Neutrophil (primary cell): ENCODE results near the gene C2orf42.

Experiments used
- H3K27ac ChIP-seq: fragments of 200-600 bp; sonication (generic); 2 replicates; pipeline ENCODE4 v1.5.1; 2016; ENCODE audit warnings: mild to moderate bottlenecking, moderate library complexity
- H3K27me3 ChIP-seq: fragments of 200-600 bp; sonication (generic); 2 replicates; pipeline ENCODE4 v1.6.0; 2016; ENCODE audit warnings: mild to moderate bottlenecking
- H3K36me3 ChIP-seq: fragments of 200-600 bp; sonication (generic); 2 replicates; pipeline ENCODE4 v1.5.1; 2017
- H3K4me1 ChIP-seq, 2 experiments: fragments of 200-600 bp in 1 of 2; sonication (generic) in 1 of 2; 1 replicate in 1 of 2; 2 replicates in 1 of 2; pipeline versions ENCODE4 v1.5.1 to v1.6.1; 2013 to 2016; ENCODE audit warnings: low read depth in 1 of 2, low read length in 1 of 2, mild to moderate bottlenecking in 1 of 2, moderate library complexity in 1 of 2; ENCODE audit not compliant: control insufficient read depth in 1 of 2, insufficient read depth in 1 of 2
- H3K4me3 ChIP-seq, 2 experiments: fragments of 200-600 bp in 1 of 2; sonication (generic) in 1 of 2; 1 replicate in 1 of 2; 2 replicates in 1 of 2; pipeline ENCODE4 v1.5.1; 2013 to 2016; ENCODE audit warnings: low read depth in 1 of 2, low read length in 1 of 2, mild to moderate bottlenecking in 1 of 2, moderate library complexity in 1 of 2
- H3K9me3 ChIP-seq: fragments of 200-600 bp; sonication (generic); 2 replicates; pipeline ENCODE4 v1.5.1; 2016
- CTCF ChIP-seq: fragments of 200-600 bp; sonication (generic); IDR thresholded peaks from 2 replicates; pipeline ENCODE4 v1.5.1; 2016; ENCODE audit warnings: antibody characterized with exemption

C2orf42 gene

DNA sequence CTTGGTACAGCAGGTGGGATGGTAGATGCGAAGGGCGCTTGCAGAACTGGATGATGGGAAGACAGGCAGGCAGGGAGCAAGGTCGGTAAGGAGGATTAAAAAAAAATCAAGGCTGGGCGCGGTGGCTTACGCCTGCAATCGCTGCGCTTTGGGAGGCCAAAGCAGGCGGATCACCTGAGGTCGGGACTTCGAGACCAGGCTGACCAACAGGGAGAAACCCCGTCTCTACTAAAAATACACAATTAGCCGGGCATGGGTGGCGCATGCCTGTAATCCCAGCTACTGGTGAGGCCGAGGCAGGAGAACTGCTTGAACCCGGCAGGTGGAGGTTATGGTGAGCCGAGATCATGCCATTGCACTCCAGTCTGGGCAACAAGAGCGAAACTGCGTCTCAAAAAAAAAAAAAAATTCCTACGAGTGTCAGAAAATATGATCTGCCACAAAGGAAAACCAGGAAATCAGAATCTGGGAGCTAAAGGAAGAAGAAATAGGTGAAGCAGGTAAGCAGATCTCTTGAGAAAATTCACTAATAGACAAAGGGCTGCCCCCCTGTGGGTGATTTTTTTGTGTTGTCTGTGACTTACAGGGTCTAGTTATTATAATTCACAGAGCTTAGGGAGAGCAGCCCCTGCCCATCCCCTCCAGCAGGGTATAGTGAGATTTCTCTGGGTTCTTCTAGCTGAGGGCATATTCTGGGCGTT lies 46.2 kb downstream of the C2orf42 start:
- Histone ChIP-seq H3K27ac (peak overlapping the region; percentile 100), H3K4me3 (no peak overlapping the region), H3K27me3 (no peaks in the 10 kb centered on the region), H3K36me3 (peaks cover 5% of the 10 kb centered on the region), H3K4me1 (peaks cover 31 to 32% of the 10 kb centered on the region in 2 experiments), H3K9me3 (no peaks in the 10 kb centered on the region)
- no peak for TF ChIP-seq CTCF

DNA sequence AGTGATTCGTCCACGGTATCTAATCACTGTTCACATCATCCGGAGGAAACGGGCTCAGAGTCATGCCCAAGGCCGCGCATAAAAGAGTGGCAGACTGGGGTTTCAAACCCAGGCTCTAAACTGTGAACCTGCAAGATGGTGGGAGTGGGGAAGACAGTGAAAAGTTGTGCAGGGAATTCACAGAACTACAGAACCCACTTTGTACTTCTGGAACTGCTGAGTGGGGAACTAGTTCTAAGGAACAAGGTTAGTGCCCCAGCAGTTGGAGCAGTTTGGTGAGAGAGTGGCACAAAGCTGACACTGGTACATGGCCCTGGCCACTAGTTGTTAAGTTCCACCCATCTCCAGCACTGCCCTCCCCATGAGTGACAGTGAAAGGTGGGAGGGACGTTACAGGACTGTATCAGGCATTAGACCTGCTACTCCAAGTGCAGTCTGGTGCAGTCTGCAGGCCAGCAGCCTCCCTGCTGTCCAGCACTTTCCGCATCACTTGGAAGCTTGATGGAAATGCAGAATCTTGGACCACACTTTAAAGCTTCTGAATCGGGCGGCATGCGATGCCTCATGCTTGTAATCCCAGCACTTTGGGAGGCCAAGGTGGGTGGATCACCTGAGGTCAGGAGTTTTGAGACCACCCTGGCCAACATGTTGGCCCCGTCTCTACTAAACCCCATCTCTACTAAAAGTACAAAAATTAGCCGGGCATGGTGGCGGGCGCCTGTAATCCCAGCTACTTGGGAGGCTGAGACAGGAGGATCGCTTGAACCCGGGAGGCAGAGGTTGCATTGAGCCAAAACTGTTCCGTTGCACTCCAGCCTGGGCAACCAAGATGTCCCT lies 47.3 kb downstream of the C2orf42 start:
- H3K4me1 ChIP-seq, result peaks cover 31 to 32% of the 10 kb centered on the region in 2 experiments
- no peak for TF ChIP-seq CTCF
- H3K27ac ChIP-seq, result peak overlapping the region; percentile 100
- no peaks in the 10 kb centered on the region for H3K36me3 ChIP-seq
- H3K4me3 ChIP-seq, result peak overlapping the region; percentile 63 to 77
- no peaks in the 10 kb centered on the region for H3K9me3 ChIP-seq
- H3K27me3 ChIP-seq, result no peaks in the 10 kb centered on the region

DNA sequence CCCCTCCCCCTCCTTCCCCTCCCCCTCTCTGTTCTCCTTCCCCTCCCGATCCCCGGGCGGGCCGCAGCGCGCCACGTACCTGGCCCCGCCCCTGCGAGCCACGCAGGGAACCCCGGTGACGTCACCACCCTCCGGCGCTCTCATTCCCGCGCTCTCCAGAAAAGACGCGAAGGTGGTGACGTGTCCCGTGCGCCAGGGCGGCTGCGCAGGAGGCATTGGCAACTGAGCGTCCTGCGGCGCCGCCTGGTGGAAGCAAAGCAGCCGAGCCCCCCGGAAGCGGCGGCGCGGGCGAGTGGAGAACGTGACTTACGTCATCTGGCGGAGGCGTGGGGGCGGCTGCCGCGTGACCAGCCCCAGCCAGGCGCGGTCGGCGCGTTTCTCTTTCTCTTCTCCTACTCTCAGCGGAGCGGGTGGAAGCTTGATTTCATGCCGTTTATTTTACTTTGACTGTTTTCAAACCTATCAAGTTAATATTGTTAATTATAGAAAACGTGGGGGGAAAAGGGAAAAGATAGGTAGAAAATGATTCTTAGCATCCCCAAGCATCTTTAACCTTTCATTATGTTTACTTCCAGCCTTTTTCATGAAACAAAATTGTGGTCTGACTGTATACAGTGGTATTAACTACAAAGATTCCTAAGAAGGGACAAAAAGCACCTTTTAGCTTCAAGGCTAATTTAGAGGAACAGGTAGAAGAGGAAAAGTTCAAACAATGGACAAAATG lies 48.1 kb downstream of the C2orf42 start:
- H3K4me1 ChIP-seq, result peaks cover 31 to 32% of the 10 kb centered on the region in 2 experiments

GRCh38 chr2:70141902-70142589 lies 48.8 kb downstream of the C2orf42 start:
- Histone ChIP-seq H3K27me3 (no peaks in the 10 kb centered on the region), H3K4me3 (peak overlapping the region; percentile 75 to 77), H3K9me3 (no peaks in the 10 kb centered on the region), H3K4me1 (peaks cover 32 to 33% of the 10 kb centered on the region in 2 experiments), H3K36me3 (no peaks in the 10 kb centered on the region), H3K27ac (peak overlapping the region; percentile 100)
- no peak for TF ChIP-seq CTCF

More for the DNA sequence above, 48.1 kb downstream of the C2orf42 start:
- H3K4me3 ChIP-seq, result peak overlapping the region; percentile 63 to 77
- no peaks in the 10 kb centered on the region for H3K36me3 ChIP-seq
- no peaks in the 10 kb centered on the region for H3K9me3 ChIP-seq
- peak overlapping the region; percentile 100 for H3K27ac ChIP-seq
- TF ChIP-seq CTCF, result peak; percentile 99
- no peaks in the 10 kb centered on the region for H3K27me3 ChIP-seq
